Left renal pelvis (tissue), 4 donors: ENCODE results near the gene FOXN4. TPM values are rescaled to one million over a fixed set of nuclear protein-coding genes. Genes with fewer than 3 reads are reported as not detected.
A peak's percentile ranks its signal among the peaks of the same experiment; 100 is the strongest.

ENCODE experiments used
- DNase-seq, 4 donors: peaks; one replicate each; pipeline ENCODE4 v3.0.0-alpha.2; 2013; ENCODE audit warnings: low read depth in 4 of 4, low spot score in 3 of 4
- polyA plus RNA-seq, 4 donors: library from polyadenylated mRNA; unstranded; fragments of 120-200 nt; gene quantifications; one replicate each; pipeline ENCODE4 v1.2.1, GENCODE V29; 2013; ENCODE audit not compliant: insufficient read length in 4 of 4

The FOXN4 gene
- polyA plus RNA-seq, 4 donors = 0.92 to 3.5 (median 1.5) TPM

- peak in 3 of 4 donors; percentile 44 to 56 (median 46) for DNase-seq
These were observed 44.8 kb downstream of the FOXN4 start for GRCh38 chr12:109264095-109264942.

GRCh38 chr12:109263439-109263838 lies 45.6 kb downstream of the FOXN4 start:
- DNase-seq = no peak

GRCh38 chr12:109261939-109262338 lies 47.1 kb downstream of the FOXN4 start:
- no peak for DNase-seq

- DNase-seq = no peak
These were observed 48.0 kb downstream of the FOXN4 start for GRCh38 chr12:109261087-109261486.

GRCh38 chr12:109259545-109259895 lies 49.6 kb downstream of the FOXN4 start:
- DNase-seq = no peak

GRCh38 chr12:109258607-109259544 lies 50.2 kb downstream of the FOXN4 start:
- DNase-seq = no peak

GRCh38 chr12:109258201-109258600 lies 50.9 kb downstream of the FOXN4 start:
- DNase-seq = no peak

GRCh38 chr12:109256011-109256410 lies 53.1 kb downstream of the FOXN4 start:
- DNase-seq = no peak

- no peak for DNase-seq
These were observed 53.7 kb downstream of the FOXN4 start for GRCh38 chr12:109255377-109255776.

- DNase-seq = no peak
These were observed 55.1 kb downstream of the FOXN4 start for GRCh38 chr12:109253913-109254544.

- no peak for DNase-seq
These were observed 56.3 kb downstream of the FOXN4 start for GRCh38 chr12:109252799-109253198.

- DNase-seq = no peak
These were observed 58.6 kb downstream of the FOXN4 start for GRCh38 chr12:109250523-109250922.

GRCh38 chr12:109247831-109248654 lies 61.0 kb downstream of the FOXN4 start:
- no peak for DNase-seq

GRCh38 chr12:109246221-109246620 lies 62.9 kb downstream of the FOXN4 start:
- DNase-seq = no peak

- DNase-seq = no peak
These were observed 65.0 kb downstream of the FOXN4 start for GRCh38 chr12:109244073-109244472.

- DNase-seq = no peak
These were observed 67.1 kb downstream of the FOXN4 start for GRCh38 chr12:109241936-109242335.

- DNase-seq = no peak
These were observed 68.7 kb downstream of the FOXN4 start for GRCh38 chr12:109240365-109240764.

- no peak for DNase-seq
These were observed 69.4 kb downstream of the FOXN4 start for GRCh38 chr12:109239691-109240090.

- DNase-seq = no peak
These were observed 69.9 kb downstream of the FOXN4 start for GRCh38 chr12:109239179-109239578.

- no peak for DNase-seq
These were observed 72.8 kb downstream of the FOXN4 start for GRCh38 chr12:109236257-109236656.
